ENCODE results near the gene RAF1.

RAF1 gene

GRCh38 chr3:12681089-12681942 is 17.4 kb upstream of the RAF1 start:
- no peak for TF ChIP-seq REST (IDR thresholded peaks at IDR 0.05; ENCODE audit: insufficient read depth in 1 of 2, low read depth in 2 of 2, low read length in 2 of 2)
- TF ChIP-seq SIN3A (IDR thresholded peaks at IDR 0.05; ENCODE audit: borderline replicate concordance, insufficient read depth, low read length): no peak
- TF ChIP-seq TAF1 (IDR thresholded peaks at IDR 0.05; ENCODE audit: borderline replicate concordance, insufficient read depth, low read length): no peak
- TF ChIP-seq POLR2AphosphoS5 (IDR thresholded peaks at IDR 0.05; ENCODE audit: low read depth, low read length): no peak
- no peak for TF ChIP-seq FOXP2 (optimal IDR thresholded peaks at IDR 0.05; ENCODE audit: borderline replicate concordance, extremely low read depth, extremely low read length, insufficient read depth)

- TF ChIP-seq FOXP2 (optimal IDR thresholded peaks at IDR 0.05; ENCODE audit: borderline replicate concordance, extremely low read depth, extremely low read length, insufficient read depth): no peak
- TF ChIP-seq REST (IDR thresholded peaks at IDR 0.05; ENCODE audit: insufficient read depth in 1 of 2, low read depth in 2 of 2, low read length in 2 of 2): no peak
- TF ChIP-seq SIN3A (IDR thresholded peaks at IDR 0.05; ENCODE audit: borderline replicate concordance, insufficient read depth, low read length): no peak
- no peak for TF ChIP-seq POLR2AphosphoS5 (IDR thresholded peaks at IDR 0.05; ENCODE audit: low read depth, low read length)
- no peak for TF ChIP-seq TAF1 (IDR thresholded peaks at IDR 0.05; ENCODE audit: borderline replicate concordance, insufficient read depth, low read length)
Measured at GRCh38 chr3:12679468-12679867, 15.6 kb upstream of the RAF1 start.

- TF ChIP-seq SIN3A (IDR thresholded peaks at IDR 0.05; ENCODE audit: borderline replicate concordance, insufficient read depth, low read length) (no peak), REST (IDR thresholded peaks at IDR 0.05; ENCODE audit: insufficient read depth in 1 of 2, low read depth in 2 of 2, low read length in 2 of 2) (no peak), FOXP2 (optimal IDR thresholded peaks at IDR 0.05; ENCODE audit: borderline replicate concordance, extremely low read depth, extremely low read length, insufficient read depth) (no peak), POLR2AphosphoS5 (IDR thresholded peaks at IDR 0.05; ENCODE audit: low read depth, low read length) (no peak), TAF1 (IDR thresholded peaks at IDR 0.05; ENCODE audit: borderline replicate concordance, insufficient read depth, low read length) (no peak)
Measured at GRCh38 chr3:12677616-12678015, 13.7 kb upstream of the RAF1 start.

DNA sequence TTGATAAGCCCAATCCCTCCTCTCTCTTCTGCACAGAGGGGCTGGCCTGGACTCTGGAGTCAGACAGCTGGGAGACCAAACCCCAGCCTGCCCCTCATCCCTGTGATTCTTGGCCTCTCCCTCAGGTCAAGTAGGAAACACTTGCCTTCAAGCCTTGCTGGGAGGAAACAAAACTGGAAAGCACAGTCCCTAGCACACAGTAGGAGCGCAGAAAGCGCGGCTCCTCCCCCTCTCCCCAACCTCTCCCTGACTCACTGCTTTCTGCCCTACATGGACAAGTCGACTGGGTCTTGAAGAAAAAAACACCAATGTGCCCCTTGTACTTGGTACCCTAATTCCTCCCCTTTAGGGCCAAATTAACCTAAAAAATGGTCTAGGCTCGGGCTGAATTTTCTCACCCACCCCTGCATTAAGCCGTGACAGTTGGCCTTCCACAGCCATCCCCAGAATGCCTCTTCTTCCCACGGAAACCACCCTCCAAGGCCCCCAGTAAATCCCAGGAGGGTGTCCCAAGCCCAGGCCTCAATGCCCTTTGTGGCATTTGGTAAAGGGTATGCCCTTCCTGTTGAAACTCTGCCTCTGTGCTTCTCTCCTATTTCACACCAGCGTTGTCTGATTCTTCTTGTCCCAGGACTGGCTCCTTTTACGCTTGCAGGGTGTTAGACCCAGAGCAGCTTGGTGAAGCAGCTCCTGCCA is 11.3 kb upstream of the RAF1 start:
- TF ChIP-seq POLR2AphosphoS5 (IDR thresholded peaks at IDR 0.05; ENCODE audit: low read depth, low read length): no peak
- TF ChIP-seq FOXP2 (optimal IDR thresholded peaks at IDR 0.05; ENCODE audit: borderline replicate concordance, extremely low read depth, extremely low read length, insufficient read depth): no peak
- TF ChIP-seq REST (IDR thresholded peaks at IDR 0.05; ENCODE audit: insufficient read depth in 1 of 2, low read depth in 2 of 2, low read length in 2 of 2): no peak
- TF ChIP-seq SIN3A (IDR thresholded peaks at IDR 0.05; ENCODE audit: borderline replicate concordance, insufficient read depth, low read length): no peak
- no peak for TF ChIP-seq TAF1 (IDR thresholded peaks at IDR 0.05; ENCODE audit: borderline replicate concordance, insufficient read depth, low read length)
